Measurements from ENCODE around the gene MDK. TPM values are rescaled to one million over a fixed set of nuclear protein-coding genes. Genes with fewer than 3 reads are reported as not detected.

The MDK gene
- total RNA-seq, 1 experiment from 2014 or later = 699 TPM

GRCh38 chr11:46351606-46352005, 29.9 kb upstream of the MDK start:
- Histone ChIP-seq H3K36me3 (ENCODE audit: control insufficient read depth, insufficient read depth, low read length) (peaks cover 3% of the 10 kb centered on the region; the same call in 1 of the 2 replicates), H3K27me3 (replicated peaks; ENCODE audit: control insufficient read depth, insufficient read depth, low read length) (no peaks in the 10 kb centered on the region), H3K9me3 (no peaks in the 10 kb centered on the region), H3K4me1 (peaks cover 11% of the 10 kb centered on the region; the same call in 1 of the 2 replicates), H3K4me3 (ENCODE audit: low read depth, low read length) (no peak overlapping the region)
- intact Hi-C loops (cut with micrococcal nuclease; ENCODE audit: unreplicated experiment) = no loop called here
- Mint-ChIP-seq H3K9me3 (ENCODE audit: unreplicated experiment) (no peaks in the 10 kb centered on the region), H3K36me3 (ENCODE audit: insufficient read depth, unreplicated experiment) (peaks cover 18% of the 10 kb centered on the region), H3K4me1 (ENCODE audit: low read depth, unreplicated experiment) (peaks cover 8% of the 10 kb centered on the region), H3K27me3 (ENCODE audit: insufficient read depth, unreplicated experiment) (no peaks in the 10 kb centered on the region), H3K27ac (ENCODE audit: unreplicated experiment) (no peak overlapping the region), H3K4me3 (ENCODE audit: unreplicated experiment) (no peak overlapping the region)
- BruUV-seq (replicated peaks) = no TSS peak
- no peak for TF ChIP-seq CTCF (IDR thresholded peaks at IDR 0.05; ENCODE audit: insufficient read depth in 1 of 2, low read depth in 1 of 2, low read length in 1 of 2, severe bottlenecking in 1 of 2, unreplicated experiment in 1 of 2)
- ChIA-PET CTCF (interaction anchor here (1.0 to 1.4 kb wide), 3 partner anchors 8 to 112 kb away, joined by 3 to 5 read pairs (median 4); no protein-coding TSS in a partner anchor), POLR2A (no interaction called here)
- no peak for DNase-seq

GRCh38 chr11:46352063-46352841, 29.2 kb upstream of the MDK start:
- Histone ChIP-seq H3K9me3 (no peaks in the 10 kb centered on the region), H3K36me3 (ENCODE audit: control insufficient read depth, insufficient read depth, low read length) (peaks cover 3% of the 10 kb centered on the region; the same call in 1 of the 2 replicates), H3K4me1 (peaks cover 11% of the 10 kb centered on the region; the same call in 1 of the 2 replicates), H3K27me3 (replicated peaks; ENCODE audit: control insufficient read depth, insufficient read depth, low read length) (no peaks in the 10 kb centered on the region), H3K4me3 (ENCODE audit: low read depth, low read length) (no peak overlapping the region)
- peak; percentile 39 to 72 for TF ChIP-seq CTCF (IDR thresholded peaks at IDR 0.05; ENCODE audit: insufficient read depth in 1 of 2, low read depth in 1 of 2, low read length in 1 of 2, severe bottlenecking in 1 of 2, unreplicated experiment in 1 of 2)
- Mint-ChIP-seq H3K36me3 (ENCODE audit: insufficient read depth, unreplicated experiment) (peaks cover 19% of the 10 kb centered on the region), H3K27ac (ENCODE audit: unreplicated experiment) (no peak overlapping the region), H3K4me1 (ENCODE audit: low read depth, unreplicated experiment) (peaks cover 8% of the 10 kb centered on the region), H3K27me3 (ENCODE audit: insufficient read depth, unreplicated experiment) (no peaks in the 10 kb centered on the region), H3K9me3 (ENCODE audit: unreplicated experiment) (no peaks in the 10 kb centered on the region), H3K4me3 (ENCODE audit: unreplicated experiment) (no peak overlapping the region)
- intact Hi-C loops (cut with micrococcal nuclease; ENCODE audit: unreplicated experiment) = no loop called here
- peak in 1 of 2 experiments; percentile 52 for DNase-seq
- no TSS peak for BruUV-seq (replicated peaks)
- CTCF ChIA-PET = interaction anchor here (0.6 to 1.4 kb wide), 5 partner anchors 9 to 113 kb away, joined by 3 to 5 read pairs (median 4); no protein-coding TSS in a partner anchor
- POLR2A ChIA-PET = no interaction called here

- H3K9me3 Mint-ChIP-seq (ENCODE audit: unreplicated experiment) = no peaks in the 10 kb centered on the region
- no peaks in the 10 kb centered on the region for H3K27me3 ChIP-seq (replicated peaks; ENCODE audit: control insufficient read depth, insufficient read depth, low read length)
- BruUV-seq (replicated peaks) = no TSS peak
- no peak overlapping the region for H3K4me3 Mint-ChIP-seq (ENCODE audit: unreplicated experiment)
- no peaks in the 10 kb centered on the region for H3K27me3 Mint-ChIP-seq (ENCODE audit: insufficient read depth, unreplicated experiment)
- H3K4me1 Mint-ChIP-seq (ENCODE audit: low read depth, unreplicated experiment) = peaks cover 14% of the 10 kb centered on the region
- no peaks in the 10 kb centered on the region for H3K9me3 ChIP-seq
- TF ChIP-seq CTCF (IDR thresholded peaks at IDR 0.05; ENCODE audit: insufficient read depth in 1 of 2, low read depth in 1 of 2, low read length in 1 of 2, severe bottlenecking in 1 of 2, unreplicated experiment in 1 of 2) = no peak
- no peak overlapping the region for H3K27ac Mint-ChIP-seq (ENCODE audit: unreplicated experiment)
- H3K4me1 ChIP-seq = peaks cover 6% of the 10 kb centered on the region; the same call in 1 of the 2 replicates
- ChIA-PET POLR2A (no interaction called here), CTCF (interaction anchor here (1.3 kb wide), 1 partner anchor 15 kb away, joined by 4 read pairs; no protein-coding TSS in a partner anchor)
- intact Hi-C loops (cut with micrococcal nuclease; ENCODE audit: unreplicated experiment) = no loop called here
- H3K4me3 ChIP-seq (ENCODE audit: low read depth, low read length) = no peak overlapping the region
- no peak for DNase-seq
- peaks cover 24% of the 10 kb centered on the region for H3K36me3 Mint-ChIP-seq (ENCODE audit: insufficient read depth, unreplicated experiment)
- peaks cover 3% of the 10 kb centered on the region; the same call in 1 of the 2 replicates for H3K36me3 ChIP-seq (ENCODE audit: control insufficient read depth, insufficient read depth, low read length)
Observed at GRCh38 chr11:46353698-46354097, 27.8 kb upstream of the MDK start.

Data from Caco-2 (cell line).